PFSK-1 (cell line): ENCODE data around the gene TMEM120B.

Experiments used
- FOXP2 ChIP-seq: optimal IDR thresholded peaks from 2 replicates; pipeline ENCODE3; 2011; ENCODE audit warnings: borderline replicate concordance, control low read depth, inconsistent platforms; ENCODE audit not compliant: insufficient read depth; ENCODE audit errors: extremely low read length, extremely low read depth
- POLR2AphosphoS5 ChIP-seq: IDR thresholded peaks from 2 replicates; pipeline ENCODE4 v1.6.1; 2012; ENCODE audit warnings: low read depth, mild to moderate bottlenecking, control low read depth, low read length, moderate library complexity
- SIN3A ChIP-seq: IDR thresholded peaks from 2 replicates; pipeline ENCODE4 v1.6.1; 2012; ENCODE audit warnings: mild to moderate bottlenecking, low read length, moderate library complexity, borderline replicate concordance; ENCODE audit not compliant: insufficient read depth
- TAF1 ChIP-seq: IDR thresholded peaks from 2 replicates; pipeline ENCODE4 v1.6.1; 2012; ENCODE audit warnings: low read length, control low read depth, borderline replicate concordance; ENCODE audit not compliant: insufficient read depth
- TF ChIP-seq, protein P1 (sequence below), 2 experiments: IDR thresholded peaks; 2 replicates each; pipeline versions ENCODE4 v1.6.1 to v1.8.0; 2011 to 2012; ENCODE audit warnings: low read depth in 2 of 2, low read length in 2 of 2, control low read depth in 1 of 2, inconsistent platforms in 1 of 2, mild to moderate bottlenecking in 1 of 2, moderate library complexity in 1 of 2; ENCODE audit not compliant: insufficient read depth in 1 of 2

Gene TMEM120B

DNA sequence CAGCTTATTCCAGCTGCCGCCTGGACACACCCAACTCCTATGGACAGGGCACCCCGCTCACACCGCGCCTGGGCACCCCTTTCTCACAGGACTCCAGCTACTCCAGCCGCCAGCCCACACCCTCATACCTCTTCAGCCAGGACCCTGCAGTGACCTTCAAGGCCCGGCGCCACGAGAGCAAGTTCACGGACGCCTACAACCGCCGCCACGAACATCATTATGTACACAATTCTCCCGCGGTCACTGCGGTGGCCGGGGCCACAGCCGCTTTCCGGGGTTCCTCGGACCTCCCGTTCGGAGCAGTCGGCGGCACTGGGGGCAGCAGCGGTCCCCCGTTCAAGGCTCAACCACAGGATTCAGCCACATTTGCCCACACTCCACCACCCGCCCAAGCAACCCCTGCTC, 97.2 kb downstream of the TMEM120B start:
- no peak for TF ChIP-seq POLR2AphosphoS5
- no peak for TF ChIP-seq SIN3A
- TF ChIP-seq FOXP2, result no peak
- TF ChIP-seq, protein P1, sequence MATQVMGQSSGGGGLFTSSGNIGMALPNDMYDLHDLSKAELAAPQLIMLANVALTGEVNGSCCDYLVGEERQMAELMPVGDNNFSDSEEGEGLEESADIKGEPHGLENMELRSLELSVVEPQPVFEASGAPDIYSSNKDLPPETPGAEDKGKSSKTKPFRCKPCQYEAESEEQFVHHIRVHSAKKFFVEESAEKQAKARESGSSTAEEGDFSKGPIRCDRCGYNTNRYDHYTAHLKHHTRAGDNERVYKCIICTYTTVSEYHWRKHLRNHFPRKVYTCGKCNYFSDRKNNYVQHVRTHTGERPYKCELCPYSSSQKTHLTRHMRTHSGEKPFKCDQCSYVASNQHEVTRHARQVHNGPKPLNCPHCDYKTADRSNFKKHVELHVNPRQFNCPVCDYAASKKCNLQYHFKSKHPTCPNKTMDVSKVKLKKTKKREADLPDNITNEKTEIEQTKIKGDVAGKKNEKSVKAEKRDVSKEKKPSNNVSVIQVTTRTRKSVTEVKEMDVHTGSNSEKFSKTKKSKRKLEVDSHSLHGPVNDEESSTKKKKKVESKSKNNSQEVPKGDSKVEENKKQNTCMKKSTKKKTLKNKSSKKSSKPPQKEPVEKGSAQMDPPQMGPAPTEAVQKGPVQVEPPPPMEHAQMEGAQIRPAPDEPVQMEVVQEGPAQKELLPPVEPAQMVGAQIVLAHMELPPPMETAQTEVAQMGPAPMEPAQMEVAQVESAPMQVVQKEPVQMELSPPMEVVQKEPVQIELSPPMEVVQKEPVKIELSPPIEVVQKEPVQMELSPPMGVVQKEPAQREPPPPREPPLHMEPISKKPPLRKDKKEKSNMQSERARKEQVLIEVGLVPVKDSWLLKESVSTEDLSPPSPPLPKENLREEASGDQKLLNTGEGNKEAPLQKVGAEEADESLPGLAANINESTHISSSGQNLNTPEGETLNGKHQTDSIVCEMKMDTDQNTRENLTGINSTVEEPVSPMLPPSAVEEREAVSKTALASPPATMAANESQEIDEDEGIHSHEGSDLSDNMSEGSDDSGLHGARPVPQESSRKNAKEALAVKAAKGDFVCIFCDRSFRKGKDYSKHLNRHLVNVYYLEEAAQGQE (IDR thresholded peaks at IDR 0.05; ENCODE audit: insufficient read depth in 1 of 2, low read depth in 2 of 2, low read length in 2 of 2), result no peak
- TF ChIP-seq TAF1, result no peak

DNA sequence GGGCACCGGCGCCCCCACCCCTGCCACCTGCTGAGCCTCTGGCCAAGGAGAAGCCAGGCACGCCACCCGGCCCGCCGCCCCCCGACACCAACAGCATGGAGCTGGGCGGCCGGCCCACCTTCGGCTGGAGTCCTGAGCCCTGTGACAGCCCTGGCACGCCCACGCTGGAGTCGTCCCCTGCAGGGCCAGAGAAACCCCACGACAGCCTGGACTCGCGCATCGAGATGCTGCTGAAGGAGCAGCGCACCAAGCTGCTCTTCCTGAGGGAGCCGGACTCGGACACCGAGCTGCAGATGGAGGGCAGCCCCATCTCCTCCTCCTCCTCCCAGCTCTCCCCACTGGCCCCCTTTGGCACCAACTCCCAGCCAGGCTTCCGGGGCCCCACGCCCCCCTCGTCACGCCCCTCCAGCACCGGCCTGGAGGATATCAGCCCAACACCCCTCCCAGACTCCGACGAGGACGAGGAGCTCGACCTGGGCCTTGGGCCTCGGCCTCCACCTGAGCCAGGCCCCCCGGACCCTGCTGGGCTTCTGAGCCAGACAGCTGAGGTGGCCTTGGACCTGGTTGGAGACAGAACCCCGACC, 97.8 kb downstream of the TMEM120B start:
- TF ChIP-seq POLR2AphosphoS5 (no peak), SIN3A (no peak), FOXP2 (no peak), TAF1 (no peak)
- TF ChIP-seq, protein P1 (IDR thresholded peaks at IDR 0.05; ENCODE audit: insufficient read depth in 1 of 2, low read depth in 2 of 2, low read length in 2 of 2), result no peak

DNA sequence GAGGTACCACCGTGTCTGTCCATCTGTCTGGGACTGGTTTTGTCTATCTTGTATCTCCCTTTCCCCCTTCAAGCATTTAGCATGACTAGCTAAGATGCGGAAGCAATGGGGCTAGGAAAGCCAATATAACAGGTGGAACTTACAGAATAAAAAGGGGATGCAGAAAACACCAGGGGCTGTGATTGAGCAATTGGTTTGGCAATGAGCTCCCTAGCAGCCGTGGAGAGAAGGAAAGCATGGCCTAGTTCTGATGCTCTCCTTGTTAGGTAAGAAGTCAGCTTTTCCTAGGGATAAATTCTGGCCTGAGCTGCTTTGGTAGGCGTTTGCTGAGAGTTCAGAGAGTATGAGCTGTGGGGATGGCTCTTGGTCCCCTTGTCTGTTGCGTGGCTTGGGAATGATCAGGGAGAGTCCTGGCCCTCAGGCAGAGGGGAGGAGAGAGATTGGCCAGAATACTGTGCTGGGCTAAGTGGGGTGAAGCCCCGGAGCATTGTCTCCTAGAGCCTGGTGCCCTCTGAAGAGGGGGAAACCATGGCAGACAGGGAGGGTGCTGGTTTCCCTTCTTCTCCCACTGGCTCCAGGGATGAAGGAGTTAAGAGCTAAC, 98.4 kb downstream of the TMEM120B start:
- TF ChIP-seq POLR2AphosphoS5 (0 out of 2 replicates have a peak, but pooled peaks have one; percentile 0), FOXP2 (no peak)

DNA sequence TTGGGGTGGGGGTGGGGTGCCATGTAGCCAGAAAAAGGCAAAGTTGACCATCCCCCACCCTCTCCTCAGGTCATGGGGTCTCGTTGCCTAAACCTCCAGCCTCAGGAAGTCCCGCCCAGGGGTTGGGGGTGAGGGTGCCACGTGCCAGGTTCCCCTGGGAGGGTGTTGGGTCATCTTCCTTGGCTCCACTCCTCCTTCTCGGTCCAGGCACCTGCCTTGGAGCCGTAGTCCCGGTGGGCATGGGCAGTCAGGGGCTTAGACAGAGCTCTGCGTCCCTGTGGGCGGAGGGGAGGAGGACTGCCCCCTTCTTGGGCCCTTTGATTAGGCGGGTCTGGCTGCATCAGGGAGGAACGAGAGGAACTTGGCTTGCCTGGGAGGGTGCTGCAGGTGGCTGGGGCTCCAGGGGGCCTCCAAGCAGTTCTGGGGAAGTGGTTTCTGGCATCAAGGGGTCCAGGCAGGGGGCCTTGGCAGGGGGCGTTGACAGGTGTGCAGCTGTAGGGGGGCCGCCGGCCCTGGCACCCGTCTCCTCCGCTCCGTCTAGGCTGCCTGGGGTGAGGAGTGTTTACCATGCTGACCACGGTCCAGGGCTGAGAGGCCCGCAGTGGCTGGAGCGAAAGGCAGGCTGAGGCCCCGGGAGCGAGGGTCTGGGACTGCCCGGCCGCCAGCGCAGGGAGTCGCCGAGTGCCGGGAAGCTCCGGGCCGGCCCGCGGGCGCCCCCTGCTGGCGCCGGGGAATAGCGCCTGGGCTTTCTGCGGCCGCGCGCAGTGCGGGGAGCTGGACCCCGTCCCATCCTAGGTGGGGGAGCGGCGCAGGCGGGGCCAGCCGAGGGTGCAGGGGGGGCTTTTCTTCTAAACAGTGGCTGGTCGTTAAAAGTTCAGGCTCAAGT, 99.1 kb downstream of the TMEM120B start:
- no peak for TF ChIP-seq TAF1
- TF ChIP-seq FOXP2, result peak; percentile 28

DNA sequence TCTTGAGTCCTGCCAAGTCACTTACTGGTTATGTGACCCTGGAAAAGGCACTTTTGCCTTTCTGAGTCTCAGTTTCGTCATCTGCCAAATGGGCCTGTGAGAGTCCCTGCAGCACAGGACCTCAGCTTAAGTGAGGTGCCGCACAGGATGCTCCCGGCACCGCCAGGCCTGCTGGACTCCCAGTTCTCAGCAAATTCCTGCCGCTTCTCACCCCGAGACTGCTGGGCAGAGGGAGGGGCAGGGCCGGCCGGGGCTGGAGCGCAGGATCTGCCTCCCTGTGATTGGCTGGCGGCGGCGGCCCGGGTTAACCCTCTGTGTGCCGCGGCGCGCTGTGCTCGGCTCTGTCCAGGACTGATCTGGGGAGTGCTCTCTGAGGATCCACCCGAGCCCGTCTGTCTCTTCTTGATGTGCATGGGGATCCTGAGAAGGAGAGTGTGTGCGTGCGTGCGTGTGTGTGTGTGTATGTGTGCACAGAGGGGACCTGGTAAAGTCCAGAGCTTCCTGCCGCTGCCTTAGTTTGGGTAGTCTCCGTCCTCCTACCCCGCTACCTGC, 99.8 kb downstream of the TMEM120B start:
- TF ChIP-seq POLR2AphosphoS5 (peak; percentile 48; the same call in 1 of the 2 replicates), FOXP2 (peak; percentile 29), SIN3A (no peak), TAF1 (peak; percentile 59; the same call in 1 of the 2 replicates)
- TF ChIP-seq, protein P1 (IDR thresholded peaks at IDR 0.05; ENCODE audit: insufficient read depth in 1 of 2, low read depth in 2 of 2, low read length in 2 of 2), result 0 out of 4 replicates have a peak, but pooled peaks of 1 of the 2 experiments have one; percentile 51
